WTC11 (cell line): Measurements from ENCODE around the gene RPL38. TPM values are rescaled to one million over a fixed set of nuclear protein-coding genes. Genes with fewer than 3 reads are reported as not detected.

Experiments used
- ATAC-seq: fragments of 200-7000 bp; cut with Tn5 transposase; 2 replicates; pipeline ENCODE4 v1.10.0; 2021; ENCODE audit warnings: mild to moderate bottlenecking, moderate library complexity
- CTCF ChIA-PET: fragments of 300-600 bp; sonication (Branson Sonifier 250); formaldehyde crosslinking; loops from one replicate; lab custom pipeline; 2021; ENCODE audit warnings: antibody characterized with exemption; lab: Charles Lee
- POLR2A ChIA-PET: fragments of 350-600 bp; sonication (Branson Sonifier 250); formaldehyde crosslinking; loops from one replicate; lab custom pipeline; 2021; ENCODE audit warnings: antibody characterized with exemption; lab: Charles Lee
- DNase-seq: peaks from one replicate; pipeline ENCODE4 v3.0.0; 2021; ENCODE audit warnings: low spot score
- H3K27ac Mint-ChIP-seq: 2 replicates; pipeline ENCODE4 v1.8.0; 2021; ENCODE audit warnings: mixed read lengths
- H3K27me3 Mint-ChIP-seq: 2 replicates; pipeline ENCODE4 v1.8.0; 2021; ENCODE audit warnings: low read depth, mild to moderate bottlenecking, moderate library complexity, mixed read lengths
- H3K36me3 Mint-ChIP-seq: 2 replicates; pipeline ENCODE4 v1.8.0; 2021; ENCODE audit warnings: mixed read lengths
- H3K4me1 Mint-ChIP-seq: 2 replicates; pipeline ENCODE4 v1.8.0; 2022; ENCODE audit warnings: mixed read lengths
- H3K4me3 Mint-ChIP-seq: 2 replicates; pipeline ENCODE4 v1.8.0; 2021; ENCODE audit warnings: mild to moderate bottlenecking, moderate library complexity, mixed read lengths
- H3K9me3 Mint-ChIP-seq: 2 replicates; pipeline ENCODE4 v1.8.0; 2021; ENCODE audit warnings: mixed read lengths
- CREB1 ChIP-seq: sonication (generic); formaldehyde crosslinking; IDR thresholded peaks from 2 replicates; pipeline ENCODE4 v1.8.0; 2023; ENCODE audit warnings: mild to moderate bottlenecking, missing genetic modification reagents
- E2F1 ChIP-seq: sonication (generic); formaldehyde crosslinking; IDR thresholded peaks from 2 replicates; pipeline ENCODE4 v1.8.0; 2022; ENCODE audit warnings: mild to moderate bottlenecking, missing genetic modification reagents
- EMX1 ChIP-seq: fragments of 250-450 bp; sonication (Bioruptor Pico); IDR thresholded peaks from 2 replicates; pipeline ENCODE4 v1.8.0; 2021; ENCODE audit warnings: mild to moderate bottlenecking
- ERG ChIP-seq: fragments of 250-450 bp; sonication (Bioruptor Pico); IDR thresholded peaks from 2 replicates; pipeline ENCODE4 v1.8.0; 2021; ENCODE audit warnings: mild to moderate bottlenecking
- ESRRA ChIP-seq: sonication (generic); formaldehyde crosslinking; IDR thresholded peaks from 2 replicates; pipeline ENCODE4 v1.8.1; 2022; ENCODE audit warnings: mild to moderate bottlenecking, missing genetic modification reagents, borderline replicate concordance
- FOXJ3 ChIP-seq: sonication (generic); formaldehyde crosslinking; IDR thresholded peaks from 2 replicates; pipeline ENCODE4 v1.9.0; 2021; ENCODE audit warnings: missing genetic modification reagents, mild to moderate bottlenecking, borderline replicate concordance
- GRHL2 ChIP-seq: fragments of 250-450 bp; sonication (Bioruptor Pico); IDR thresholded peaks from 2 replicates; pipeline ENCODE4 v1.8.0; 2022; ENCODE audit warnings: mild to moderate bottlenecking, moderate library complexity; ENCODE audit not compliant: insufficient replicate concordance, severe bottlenecking
- HMGA2 ChIP-seq: fragments of 250-450 bp; sonication (Bioruptor Pico); IDR thresholded peaks from 2 replicates; pipeline ENCODE4 v1.4.0; 2021; ENCODE audit warnings: mild to moderate bottlenecking, moderate library complexity
- HMGXB4 ChIP-seq: sonication (generic); formaldehyde crosslinking; IDR thresholded peaks from 2 replicates; pipeline ENCODE4 v1.8.1; 2023; ENCODE audit warnings: mild to moderate bottlenecking, moderate library complexity, missing genetic modification reagents
- IRF2 ChIP-seq: sonication (generic); formaldehyde crosslinking; IDR thresholded peaks from 2 replicates; pipeline ENCODE4 v1.8.0; 2022; ENCODE audit warnings: low read depth, missing genetic modification reagents, borderline replicate concordance
- MAX ChIP-seq: sonication (generic); formaldehyde crosslinking; IDR thresholded peaks from 2 replicates; pipeline ENCODE4 v1.8.0; 2022; ENCODE audit warnings: mild to moderate bottlenecking, missing genetic modification reagents
- MXD4 ChIP-seq: fragments of 250-450 bp; sonication (Bioruptor Pico); IDR thresholded peaks from 2 replicates; pipeline ENCODE4 v1.8.0; 2021; ENCODE audit warnings: mild to moderate bottlenecking, moderate library complexity, borderline replicate concordance
- MYBL2 ChIP-seq: sonication (generic); formaldehyde crosslinking; IDR thresholded peaks from 2 replicates; pipeline ENCODE4 v1.8.1; 2023; ENCODE audit warnings: mild to moderate bottlenecking, moderate library complexity, missing genetic modification reagents
- NR2C2 ChIP-seq: sonication (generic); formaldehyde crosslinking; IDR thresholded peaks from 2 replicates; pipeline ENCODE4 v1.8.0; 2022; ENCODE audit warnings: mild to moderate bottlenecking, missing genetic modification reagents
- OVOL2 ChIP-seq: fragments of 250-450 bp; sonication (Bioruptor Pico); IDR thresholded peaks from 2 replicates; pipeline ENCODE4 v1.9.0; 2021; ENCODE audit warnings: mild to moderate bottlenecking, borderline replicate concordance
- PRRX2 ChIP-seq: fragments of 250-450 bp; sonication (Bioruptor Pico); IDR thresholded peaks from 2 replicates; pipeline ENCODE4 v1.8.0; 2021; ENCODE audit warnings: mild to moderate bottlenecking
- SP1 ChIP-seq: sonication (generic); formaldehyde crosslinking; conservative IDR thresholded peaks from 2 replicates; pipeline ENCODE4 v1.8.1; 2022; ENCODE audit warnings: missing genetic modification reagents
- TEAD4 ChIP-seq: sonication (generic); formaldehyde crosslinking; IDR thresholded peaks from 2 replicates; pipeline ENCODE4 v1.8.0; 2022; ENCODE audit warnings: mild to moderate bottlenecking, missing genetic modification reagents
- ZBTB43 ChIP-seq: sonication (generic); formaldehyde crosslinking; IDR thresholded peaks from 2 replicates; pipeline ENCODE4 v1.8.1; 2023; ENCODE audit warnings: mild to moderate bottlenecking, missing genetic modification reagents
- ZNF121 ChIP-seq: sonication (generic); formaldehyde crosslinking; IDR thresholded peaks from 2 replicates; pipeline ENCODE4 v1.8.0; 2023; ENCODE audit warnings: missing genetic modification reagents
- ZNF232 ChIP-seq: sonication (generic); formaldehyde crosslinking; IDR thresholded peaks from 2 replicates; pipeline ENCODE4 v1.8.0; 2022; ENCODE audit warnings: mild to moderate bottlenecking, missing genetic modification reagents
- ZNF263 ChIP-seq: sonication (generic); formaldehyde crosslinking; IDR thresholded peaks from 2 replicates; pipeline ENCODE4 v1.8.1; 2022; ENCODE audit warnings: low read depth, mild to moderate bottlenecking, moderate library complexity, missing genetic modification reagents
- ZNF281 ChIP-seq: sonication (generic); formaldehyde crosslinking; IDR thresholded peaks from 2 replicates; pipeline ENCODE4 v1.8.0; 2023; ENCODE audit warnings: mild to moderate bottlenecking, missing genetic modification reagents
- ZNF416 ChIP-seq: fragments of 250-450 bp; sonication (Bioruptor Pico); IDR thresholded peaks from 2 replicates; pipeline ENCODE4 v1.9.0; 2021; ENCODE audit warnings: mild to moderate bottlenecking, inconsistent platforms
- ZNF532 ChIP-seq: fragments of 250-450 bp; sonication (Bioruptor Pico); IDR thresholded peaks from 2 replicates; pipeline ENCODE4 v1.9.0; 2021; ENCODE audit warnings: mild to moderate bottlenecking, borderline replicate concordance
- total RNA-seq: library from RNA; stranded (reverse); gene quantifications from 3 replicates; pipeline ENCODE4 v1.2.3, GENCODE V29; 2021

Gene RPL38
- total RNA-seq, 1 experiment from 2014 or later, result 1,170 TPM

- Mint-ChIP-seq H3K27me3 (peaks cover 24% of the 10 kb centered on the region), H3K9me3 (no peaks in the 10 kb centered on the region), H3K4me3 (peak overlapping the region; percentile 57), H3K36me3 (peaks cover 7% of the 10 kb centered on the region), H3K4me1 (peaks cover 17% of the 10 kb centered on the region), H3K27ac (no peak overlapping the region)
- peak; percentile 83 for DNase-seq
- CTCF ChIA-PET, result interaction anchor here (0.5 to 3.5 kb wide), 89 partner anchors 10 to 967 kb away, joined by 3 to 99 read pairs (median 5); partner anchors contain the start of genes BTBD17, DNAI2, SDK2 and TTYH2
- POLR2A ChIA-PET, result interaction anchor here (0.6 to 1.4 kb wide), 3 partner anchors 9 to 81 kb away, joined by 3 to 4 read pairs (median 3); no protein-coding TSS in a partner anchor
- ATAC-seq, result peak; percentile 67
- no peak for TF ChIP-seq ZNF532 (CRISPR knock-in tag)
- TF ChIP-seq MYBL2 (CRISPR knock-in tag), result no peak
- no peak for TF ChIP-seq E2F1
- TF ChIP-seq NR2C2 (CRISPR knock-in tag), result no peak
- no peak for TF ChIP-seq IRF2
- TF ChIP-seq ZNF263, result no peak
- TF ChIP-seq ZBTB43, result no peak
- no peak for TF ChIP-seq ZNF232 (CRISPR knock-in tag)
- TF ChIP-seq OVOL2 (CRISPR knock-in tag), result no peak
- TF ChIP-seq PRRX2 (CRISPR knock-in tag), result no peak
- no peak for TF ChIP-seq EMX1
- no peak for TF ChIP-seq ESRRA (CRISPR knock-in tag)
- TF ChIP-seq SP1 (CRISPR knock-in tag), result peak; percentile 34; the same call in 1 of the 2 replicates
- TF ChIP-seq GRHL2, result no peak
- TF ChIP-seq ZNF416 (CRISPR knock-in tag), result no peak
- no peak for TF ChIP-seq MXD4 (CRISPR knock-in tag)
- no peak for TF ChIP-seq CREB1 (CRISPR knock-in tag)
- no peak for TF ChIP-seq FOXJ3
- TF ChIP-seq ZNF121 (CRISPR knock-in tag), result no peak
- no peak for TF ChIP-seq MAX (CRISPR knock-in tag)
- no peak for TF ChIP-seq TEAD4 (CRISPR knock-in tag)
- TF ChIP-seq HMGA2 (CRISPR knock-in tag), result no peak
- no peak for TF ChIP-seq ERG
- no peak for TF ChIP-seq ZNF281 (CRISPR knock-in tag)
- TF ChIP-seq HMGXB4 (CRISPR knock-in tag), result 0 out of 2 replicates have a peak, but pooled peaks have one; percentile 30
These were observed 4.0 kb upstream of the RPL38 start for GRCh38 chr17:74199306-74200092.
